ENCODE results near the gene PKP2. TPM values are rescaled to one million over a fixed set of nuclear protein-coding genes. Genes with fewer than 3 reads are reported as not detected.

The PKP2 gene
- total RNA-seq (100 to 1,000 TPM in 1 of 2 donors, 10 to 100 TPM in 1; 24.0 to 123 TPM), polyA plus RNA-seq (ENCODE audit: insufficient read length in 2 of 2) (10 to 100 TPM in 1 of 2 donors, 1 to 10 TPM in 1; 6.8 to 18.7 TPM)
- long read RNA-seq, donor 1, full-length matches to known transcripts, result 7 of 7 reads
- long read RNA-seq, donor 1, partial matches to known transcripts, result 0 of 7 reads
- long read RNA-seq, donor 1, other reads (novel, unspliced or antisense), result 0 of 7 reads
- long read RNA-seq, donor 2, full-length matches to known transcripts, result 3 of 3 reads
- long read RNA-seq, donor 2, partial matches to known transcripts, result 0 of 3 reads
- long read RNA-seq, donor 2, other reads (novel, unspliced or antisense), result 0 of 3 reads
- long read RNA-seq, donor 3, result 0 reads
- long read RNA-seq, donor 4, full-length matches to known transcripts, result 2 of 2 reads
- long read RNA-seq, donor 4, partial matches to known transcripts, result 0 of 2 reads
- long read RNA-seq, donor 4, other reads (novel, unspliced or antisense), result 0 of 2 reads

DNA sequence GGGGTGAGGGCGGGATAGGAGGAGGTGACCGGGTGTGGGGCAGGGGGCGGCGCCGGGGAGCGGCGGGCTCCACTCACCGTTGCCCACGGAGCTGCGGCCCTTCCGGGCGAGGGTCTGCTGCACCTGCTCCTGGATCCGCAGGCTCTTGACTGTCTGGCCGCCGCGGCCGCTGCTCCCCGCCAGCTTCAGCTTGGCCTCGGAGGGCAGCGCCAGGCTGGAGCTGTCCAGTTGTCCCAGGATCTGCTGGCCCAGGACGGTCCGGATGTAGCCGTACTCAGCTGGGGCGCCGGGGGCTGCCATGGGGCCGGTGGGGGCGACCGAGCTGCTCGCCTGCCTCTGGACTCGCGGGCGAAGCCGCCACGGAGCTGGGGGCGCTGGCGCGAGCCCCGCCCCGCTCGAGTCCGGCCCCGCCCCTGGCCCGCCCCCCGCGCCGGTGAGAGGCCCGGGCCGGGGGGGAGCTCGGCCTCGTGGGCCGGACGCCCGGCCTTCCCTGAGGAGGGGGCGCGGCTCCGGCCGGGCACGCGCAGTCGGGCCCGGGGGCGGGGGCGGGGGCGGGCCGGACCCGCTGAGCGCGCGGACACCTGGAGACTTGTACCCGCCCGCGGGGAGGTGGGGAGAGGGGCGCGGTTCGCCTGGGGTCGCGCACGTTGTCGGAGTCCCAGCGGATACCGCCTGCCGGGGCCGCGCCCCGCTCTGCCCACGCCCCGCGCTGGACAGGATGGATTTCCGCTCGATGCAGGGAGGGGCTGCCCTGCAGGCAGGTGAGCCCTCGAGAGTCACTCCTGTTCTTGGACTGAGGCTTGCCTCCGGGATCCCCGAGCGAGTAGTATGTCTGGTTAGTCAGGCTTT is at the start of gene PKP2:
TSS of gene PKP2 (minus strand) at position 346 of the 849 bp plus-strand sequence. CDS start at position 300, 46 bp downstream.
- H3K36me3 ChIP-seq (ENCODE audit: control insufficient read depth, insufficient read depth, low read length), result no peaks in the 10 kb centered on the region
- no peaks in the 10 kb centered on the region for H3K9me3 ChIP-seq (ENCODE audit: control insufficient read depth, insufficient read depth, low read length)
- H3K27me3 ChIP-seq (ENCODE audit: control insufficient read depth, insufficient read depth, low read length), result no peaks in the 10 kb centered on the region
- under 1% methylated on average over 94 of the region's 94 CpGs for WGBS (ENCODE audit: insufficient coverage)
- no peak within 1 kb of the TSS for H3K27ac ChIP-seq (ENCODE audit: low read depth, low read length)
- peak within 1 kb of the TSS; percentile 53 for H3K4me3 ChIP-seq (ENCODE audit: low read depth, low read length)
- peak in 5 of 6 donors; percentile 27 to 83 (median 49) for DNase-seq (ENCODE audit: low read depth in 4 of 6, low spot score in 6 of 6)
- H3K4me1 ChIP-seq (ENCODE audit: control insufficient read depth, insufficient read depth, low read length), result peaks cover 9% of the 10 kb centered on the region

DNA sequence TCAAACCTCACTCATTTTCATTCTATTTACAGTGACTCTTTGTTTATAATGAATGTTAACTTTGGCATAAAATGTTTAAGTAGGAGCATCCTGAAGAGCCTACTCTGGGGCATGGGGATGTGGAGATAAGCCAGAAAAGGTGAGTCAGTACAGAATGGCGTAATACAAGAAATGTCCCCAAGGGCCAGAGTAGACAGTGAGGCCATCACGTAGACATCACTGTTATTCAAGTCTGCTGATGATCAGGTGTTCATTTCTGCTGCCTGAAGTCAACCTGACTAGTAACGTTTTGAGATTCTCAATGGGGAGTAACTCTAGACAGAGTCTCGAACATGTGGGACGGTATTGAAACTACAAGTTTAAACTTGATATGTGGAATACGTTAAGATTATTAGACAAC is 47.6 kb upstream of the PKP2 start:
- H3K4me3 ChIP-seq (ENCODE audit: low read depth, low read length), result no peak overlapping the region
- WGBS (ENCODE audit: insufficient coverage), result 100% methylated on average over 3 of the region's 6 CpGs
- no peaks in the 10 kb centered on the region for H3K36me3 ChIP-seq (ENCODE audit: control insufficient read depth, insufficient read depth, low read length)
- no peaks in the 10 kb centered on the region for H3K27me3 ChIP-seq (ENCODE audit: control insufficient read depth, insufficient read depth, low read length)
- H3K4me1 ChIP-seq (ENCODE audit: control insufficient read depth, insufficient read depth, low read length), result no peaks in the 10 kb centered on the region
- no peaks in the 10 kb centered on the region for H3K9me3 ChIP-seq (ENCODE audit: control insufficient read depth, insufficient read depth, low read length)
- DNase-seq (ENCODE audit: low read depth in 4 of 6, low spot score in 6 of 6), result no peak
- H3K27ac ChIP-seq (ENCODE audit: low read depth, low read length), result no peak overlapping the region

GRCh38 chr12:32939801-32940200 is 43.2 kb upstream of the PKP2 start:
- H3K36me3 ChIP-seq (ENCODE audit: control insufficient read depth, insufficient read depth, low read length), result no peaks in the 10 kb centered on the region
- WGBS (ENCODE audit: insufficient coverage), result 50% methylated on average over 2 of the region's 3 CpGs
- DNase-seq (ENCODE audit: low read depth in 4 of 6, low spot score in 6 of 6), result no peak
- H3K4me3 ChIP-seq (ENCODE audit: low read depth, low read length), result no peak overlapping the region
- H3K9me3 ChIP-seq (ENCODE audit: control insufficient read depth, insufficient read depth, low read length), result no peaks in the 10 kb centered on the region
- no peaks in the 10 kb centered on the region for H3K27me3 ChIP-seq (ENCODE audit: control insufficient read depth, insufficient read depth, low read length)
- no peaks in the 10 kb centered on the region for H3K4me1 ChIP-seq (ENCODE audit: control insufficient read depth, insufficient read depth, low read length)
- H3K27ac ChIP-seq (ENCODE audit: low read depth, low read length), result no peak overlapping the region

GRCh38 chr12:32926963-32927362 is 30.4 kb upstream of the PKP2 start:
- Histone ChIP-seq H3K4me3 (ENCODE audit: low read depth, low read length) (no peak overlapping the region), H3K27ac (ENCODE audit: low read depth, low read length) (no peak overlapping the region), H3K36me3 (ENCODE audit: control insufficient read depth, insufficient read depth, low read length) (no peaks in the 10 kb centered on the region), H3K27me3 (ENCODE audit: control insufficient read depth, insufficient read depth, low read length) (no peaks in the 10 kb centered on the region), H3K4me1 (ENCODE audit: control insufficient read depth, insufficient read depth, low read length) (no peaks in the 10 kb centered on the region), H3K9me3 (ENCODE audit: control insufficient read depth, insufficient read depth, low read length) (no peaks in the 10 kb centered on the region)
- WGBS (ENCODE audit: insufficient coverage), result 96% methylated on average over 4 of the region's 4 CpGs
- no peak for DNase-seq (ENCODE audit: low read depth in 4 of 6, low spot score in 6 of 6)

GRCh38 chr12:32926356-32926755 is 29.8 kb upstream of the PKP2 start:
- DNase-seq (ENCODE audit: low read depth in 4 of 6, low spot score in 6 of 6), result no peak
- H3K9me3 ChIP-seq (ENCODE audit: control insufficient read depth, insufficient read depth, low read length), result no peaks in the 10 kb centered on the region
- H3K4me3 ChIP-seq (ENCODE audit: low read depth, low read length), result no peak overlapping the region
- no CpG with 5 or more reads among the region's 1 CpG for WGBS (ENCODE audit: insufficient coverage)
- H3K27me3 ChIP-seq (ENCODE audit: control insufficient read depth, insufficient read depth, low read length), result no peaks in the 10 kb centered on the region
- H3K36me3 ChIP-seq (ENCODE audit: control insufficient read depth, insufficient read depth, low read length), result no peaks in the 10 kb centered on the region
- no peaks in the 10 kb centered on the region for H3K4me1 ChIP-seq (ENCODE audit: control insufficient read depth, insufficient read depth, low read length)
- no peak overlapping the region for H3K27ac ChIP-seq (ENCODE audit: low read depth, low read length)

DNA sequence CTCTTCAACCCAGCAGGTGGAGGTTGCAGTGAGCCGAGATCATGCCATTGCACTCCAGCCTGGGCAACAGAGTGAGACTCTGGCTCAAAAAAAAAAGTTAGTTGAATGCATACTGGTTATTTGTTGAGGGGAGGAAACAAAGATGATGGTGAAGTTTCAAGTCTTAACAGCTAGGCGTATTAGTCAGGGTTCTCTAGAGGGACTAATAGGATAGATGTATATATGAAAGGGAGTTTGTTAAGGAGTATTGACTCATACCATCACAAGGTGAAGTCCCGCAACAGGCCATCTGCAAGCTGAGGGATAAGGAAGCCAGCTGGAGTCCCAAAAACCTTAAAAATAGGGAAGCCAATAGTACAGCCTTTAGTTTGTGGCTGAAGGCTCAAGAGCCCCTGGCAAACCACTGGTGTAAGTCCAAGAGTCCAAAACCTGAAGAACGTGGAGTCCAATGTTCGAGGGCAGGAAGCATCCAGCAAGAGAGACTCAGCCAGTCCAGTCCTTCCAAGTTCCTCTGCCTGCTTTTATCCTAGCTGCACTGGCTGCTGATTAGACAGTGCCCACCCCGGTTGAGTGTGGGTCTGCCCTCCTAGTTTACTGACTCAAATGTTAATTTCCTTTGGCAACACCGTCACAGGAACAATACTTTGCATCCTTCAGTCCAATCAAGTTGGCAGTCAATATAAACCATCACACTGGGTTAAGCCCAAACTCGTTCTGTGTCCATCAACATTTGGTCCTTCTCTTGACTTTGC is 26.1 kb upstream of the PKP2 start:
- WGBS (ENCODE audit: insufficient coverage), result 83% methylated on average over 8 of the region's 8 CpGs
- Histone ChIP-seq H3K4me3 (ENCODE audit: low read depth, low read length) (no peak overlapping the region), H3K4me1 (ENCODE audit: control insufficient read depth, insufficient read depth, low read length) (no peaks in the 10 kb centered on the region), H3K27ac (ENCODE audit: low read depth, low read length) (no peak overlapping the region), H3K27me3 (ENCODE audit: control insufficient read depth, insufficient read depth, low read length) (no peaks in the 10 kb centered on the region), H3K36me3 (ENCODE audit: control insufficient read depth, insufficient read depth, low read length) (no peaks in the 10 kb centered on the region), H3K9me3 (ENCODE audit: control insufficient read depth, insufficient read depth, low read length) (no peaks in the 10 kb centered on the region)
- no peak for DNase-seq (ENCODE audit: low read depth in 4 of 6, low spot score in 6 of 6)

DNA sequence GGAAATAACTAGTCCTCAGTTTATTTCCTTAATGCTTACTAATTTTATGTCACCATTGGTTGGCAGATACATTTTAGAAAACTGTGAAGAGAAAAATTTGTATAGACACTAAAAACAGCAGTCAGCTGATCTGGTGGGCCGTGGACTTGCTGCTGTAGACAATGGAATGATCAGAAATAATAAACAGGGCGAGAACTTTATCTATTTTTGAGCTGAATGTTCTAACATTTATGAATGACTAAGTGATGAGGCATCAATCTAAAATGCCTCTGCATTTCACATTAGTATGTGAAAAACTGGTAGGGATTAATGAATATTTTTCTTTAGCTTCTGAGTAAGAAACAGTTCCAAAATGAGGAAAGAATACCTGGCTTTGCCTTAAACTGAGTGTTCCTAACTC is 24.8 kb upstream of the PKP2 start:
- no peak for DNase-seq (ENCODE audit: low read depth in 4 of 6, low spot score in 6 of 6)
- H3K4me1 ChIP-seq (ENCODE audit: control insufficient read depth, insufficient read depth, low read length), result no peaks in the 10 kb centered on the region
- H3K36me3 ChIP-seq (ENCODE audit: control insufficient read depth, insufficient read depth, low read length), result no peaks in the 10 kb centered on the region
- no CpG with 5 or more reads among the region's 2 CpGs for WGBS (ENCODE audit: insufficient coverage)
- no peaks in the 10 kb centered on the region for H3K9me3 ChIP-seq (ENCODE audit: control insufficient read depth, insufficient read depth, low read length)
- no peak overlapping the region for H3K27ac ChIP-seq (ENCODE audit: low read depth, low read length)
- H3K4me3 ChIP-seq (ENCODE audit: low read depth, low read length), result no peak overlapping the region
- H3K27me3 ChIP-seq (ENCODE audit: control insufficient read depth, insufficient read depth, low read length), result no peaks in the 10 kb centered on the region

- no peaks in the 10 kb centered on the region for H3K27me3 ChIP-seq (ENCODE audit: control insufficient read depth, insufficient read depth, low read length)
- no peaks in the 10 kb centered on the region for H3K4me1 ChIP-seq (ENCODE audit: control insufficient read depth, insufficient read depth, low read length)
- no peak overlapping the region for H3K27ac ChIP-seq (ENCODE audit: low read depth, low read length)
- no peak overlapping the region for H3K4me3 ChIP-seq (ENCODE audit: low read depth, low read length)
- DNase-seq (ENCODE audit: low read depth in 4 of 6, low spot score in 6 of 6), result no peak
- no peaks in the 10 kb centered on the region for H3K9me3 ChIP-seq (ENCODE audit: control insufficient read depth, insufficient read depth, low read length)
- WGBS (ENCODE audit: insufficient coverage), result 83% methylated on average over 1 of the region's 8 CpGs
- no peaks in the 10 kb centered on the region for H3K36me3 ChIP-seq (ENCODE audit: control insufficient read depth, insufficient read depth, low read length)
Measured at GRCh38 chr12:32920506-32921085, 24.0 kb upstream of the PKP2 start.

Measured in spinal cord (tissue), 10 donors.